AG08395 (cell line): ENCODE measurements around the gene THAP3.
"Not testable (repeated sequence)": the region's sequence is repeated elsewhere in the genome, so short reads cannot be mapped to it uniquely, and the experiment has no call there.

Source experiments
- DNase-seq: peaks from one replicate; pipeline ENCODE4 v3.0.0; 2012; ENCODE audit warnings: mixed read lengths, low spot score

THAP3 gene

DNA sequence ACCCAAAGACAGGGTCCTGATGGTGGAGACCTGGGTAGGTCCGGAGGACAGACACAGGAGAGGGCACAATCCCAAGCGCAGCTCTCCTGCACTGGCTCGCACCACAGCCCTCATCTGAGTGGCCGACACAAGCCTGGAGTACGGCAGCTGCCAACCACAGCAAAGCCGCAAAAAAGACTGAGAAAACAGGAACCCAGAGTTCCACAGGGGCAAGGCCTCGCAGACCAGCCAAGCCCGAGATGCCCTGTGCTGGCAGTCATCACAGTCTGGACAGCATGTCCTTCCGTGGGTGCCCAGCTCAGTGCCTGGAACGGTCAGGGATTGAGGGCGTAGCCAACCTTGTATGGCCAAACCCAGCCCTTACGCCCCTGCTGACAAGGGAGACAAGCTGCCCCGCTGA is 33.4 kb upstream of the THAP3 start:
- no peak for DNase-seq

DNA sequence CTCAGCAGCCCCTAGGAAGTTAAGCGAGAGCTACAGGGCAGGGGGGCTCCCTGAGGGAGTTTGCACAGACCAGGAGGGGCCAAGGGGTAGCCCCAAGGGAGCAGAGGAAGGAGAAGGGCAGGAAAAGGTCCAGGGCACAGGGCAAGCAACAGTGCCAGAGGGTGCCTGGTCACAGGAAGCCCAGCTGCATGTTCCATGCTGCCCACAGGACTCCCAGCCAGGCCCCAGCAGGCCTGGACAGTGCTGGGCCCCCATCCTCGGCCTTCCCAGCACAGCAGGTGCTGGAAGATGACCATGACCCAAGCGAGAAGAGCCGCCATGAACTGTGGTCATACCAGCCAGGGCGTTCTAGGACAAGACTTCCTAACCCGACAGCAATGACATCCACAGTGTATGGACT is 33.0 kb upstream of the THAP3 start:
- no peak for DNase-seq

DNA sequence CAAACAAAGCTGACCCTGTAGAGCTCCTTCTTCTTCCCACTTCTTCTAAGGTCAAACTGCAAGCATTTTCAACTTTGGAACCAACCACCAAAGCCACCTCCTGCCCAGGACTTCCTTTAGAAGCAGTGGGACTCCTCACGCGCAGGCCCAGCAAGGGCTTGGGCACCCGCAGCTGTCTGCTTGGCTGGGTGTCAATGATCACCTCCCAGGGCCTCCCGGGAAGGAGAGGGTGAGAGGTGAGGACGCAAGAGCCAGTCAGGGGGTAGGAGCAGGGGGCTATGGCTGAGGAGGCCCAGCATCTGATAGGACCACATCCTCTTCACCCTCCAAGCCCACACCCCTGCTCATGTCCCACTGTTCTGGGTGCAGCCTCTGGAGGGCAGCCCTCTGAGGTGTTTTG is 32.2 kb upstream of the THAP3 start:
- no peak for DNase-seq

DNA sequence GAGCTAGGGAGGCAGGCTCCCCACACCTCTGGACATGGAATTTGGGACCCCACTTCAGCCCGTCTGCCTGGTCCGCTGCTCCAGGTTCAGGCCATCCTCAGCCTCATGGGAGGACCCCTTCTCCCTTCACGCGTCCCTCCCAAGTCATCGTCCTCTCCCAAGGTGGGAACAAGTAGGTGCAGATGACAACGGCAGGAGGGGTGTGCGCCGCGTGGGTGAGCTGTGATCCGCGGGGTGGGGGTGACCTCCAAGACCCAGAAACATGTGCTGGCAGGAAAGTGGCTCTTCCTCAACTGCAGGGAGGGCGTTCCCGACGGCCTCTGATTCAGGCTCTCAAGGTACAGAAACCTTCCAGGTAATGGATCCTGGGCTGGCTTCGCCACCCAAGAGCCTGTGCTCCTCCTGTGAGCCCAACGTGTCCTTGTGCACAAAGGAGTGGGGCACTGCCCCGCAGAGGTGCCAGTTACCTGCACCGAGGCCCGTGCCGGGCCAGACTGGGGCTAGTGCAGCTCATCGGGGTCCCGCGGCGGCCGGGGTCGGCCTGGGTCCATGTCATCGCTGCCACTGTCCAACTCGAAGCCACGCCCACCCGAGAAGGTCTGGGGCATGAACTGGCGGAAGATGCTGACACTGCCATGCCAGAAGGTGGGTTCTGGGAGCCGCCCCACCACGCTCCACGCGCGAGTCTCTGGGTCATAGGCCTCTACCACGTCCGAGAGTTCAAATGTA is 31.6 kb upstream of the THAP3 start:
- no peak for DNase-seq

DNA sequence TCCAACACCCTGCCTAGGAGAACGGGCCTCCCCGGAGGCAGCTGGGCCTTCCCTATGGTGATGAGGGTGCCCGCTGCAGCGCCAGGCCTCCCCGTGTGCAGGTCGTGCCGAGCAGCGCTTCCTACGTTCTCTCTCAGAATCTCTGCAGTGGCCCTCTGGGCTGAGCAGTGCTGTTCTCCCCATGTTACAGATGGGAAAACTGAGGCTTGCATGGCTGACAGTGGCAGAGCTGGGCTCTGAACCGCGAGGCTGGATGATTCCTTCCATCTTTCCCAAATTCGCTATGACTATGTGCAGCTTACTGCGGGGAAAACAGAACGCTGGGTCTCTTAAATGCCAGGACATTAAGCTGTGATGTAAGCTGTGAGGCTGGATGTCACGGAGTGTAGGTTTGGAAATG is 30.9 kb upstream of the THAP3 start:
- DNase-seq, result no peak

GRCh38 chr1:6594977-6595740 is 29.5 kb upstream of the THAP3 start:
- no peak for DNase-seq

GRCh38 chr1:6596351-6596750 is 28.3 kb upstream of the THAP3 start:
- no peak for DNase-seq

GRCh38 chr1:6596886-6597776 is 27.5 kb upstream of the THAP3 start:
- DNase-seq, result no peak

DNA sequence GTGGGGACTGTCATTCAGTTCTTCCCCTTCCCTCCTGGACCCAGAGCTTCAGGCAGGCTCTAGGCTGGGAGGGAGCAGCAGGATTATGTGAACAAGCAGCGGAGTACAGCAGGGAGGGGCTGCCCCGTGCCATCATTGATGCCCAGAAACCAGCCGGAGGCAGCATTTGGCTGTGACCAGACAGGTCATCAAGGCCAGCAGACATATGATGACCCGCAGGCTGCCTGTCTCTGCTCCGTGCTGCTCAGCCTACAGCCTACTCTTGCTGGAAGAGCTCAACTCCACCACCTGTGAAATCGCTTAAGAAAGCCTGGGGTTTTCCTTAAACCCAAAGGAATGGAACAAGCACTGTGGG is 26.9 kb upstream of the THAP3 start:
- no peak for DNase-seq

GRCh38 chr1:6599141-6599975 is 25.3 kb upstream of the THAP3 start:
- no peak for DNase-seq

DNA sequence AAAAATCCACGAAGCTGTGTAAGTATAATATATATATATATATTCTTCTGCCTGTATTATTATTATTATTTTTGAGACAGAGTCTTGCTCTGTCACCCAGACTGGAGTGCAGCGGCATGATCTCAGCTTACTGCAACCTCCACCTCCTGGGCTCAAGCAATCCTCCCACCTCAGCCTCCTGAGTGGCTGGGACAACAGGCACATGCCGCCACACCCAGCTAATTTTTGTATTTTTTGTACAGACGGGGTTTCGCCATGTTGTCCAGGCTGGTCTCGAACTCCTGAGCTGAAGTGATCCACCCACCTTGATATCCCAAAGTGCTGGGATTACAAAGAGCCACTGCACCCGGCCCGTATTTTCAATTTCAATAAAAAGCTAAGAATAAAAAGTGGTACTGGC is 24.7 kb upstream of the THAP3 start:
- DNase-seq, result not testable (repeated sequence)

GRCh38 chr1:6600410-6601048 is 24.1 kb upstream of the THAP3 start:
- DNase-seq, result no peak

DNA sequence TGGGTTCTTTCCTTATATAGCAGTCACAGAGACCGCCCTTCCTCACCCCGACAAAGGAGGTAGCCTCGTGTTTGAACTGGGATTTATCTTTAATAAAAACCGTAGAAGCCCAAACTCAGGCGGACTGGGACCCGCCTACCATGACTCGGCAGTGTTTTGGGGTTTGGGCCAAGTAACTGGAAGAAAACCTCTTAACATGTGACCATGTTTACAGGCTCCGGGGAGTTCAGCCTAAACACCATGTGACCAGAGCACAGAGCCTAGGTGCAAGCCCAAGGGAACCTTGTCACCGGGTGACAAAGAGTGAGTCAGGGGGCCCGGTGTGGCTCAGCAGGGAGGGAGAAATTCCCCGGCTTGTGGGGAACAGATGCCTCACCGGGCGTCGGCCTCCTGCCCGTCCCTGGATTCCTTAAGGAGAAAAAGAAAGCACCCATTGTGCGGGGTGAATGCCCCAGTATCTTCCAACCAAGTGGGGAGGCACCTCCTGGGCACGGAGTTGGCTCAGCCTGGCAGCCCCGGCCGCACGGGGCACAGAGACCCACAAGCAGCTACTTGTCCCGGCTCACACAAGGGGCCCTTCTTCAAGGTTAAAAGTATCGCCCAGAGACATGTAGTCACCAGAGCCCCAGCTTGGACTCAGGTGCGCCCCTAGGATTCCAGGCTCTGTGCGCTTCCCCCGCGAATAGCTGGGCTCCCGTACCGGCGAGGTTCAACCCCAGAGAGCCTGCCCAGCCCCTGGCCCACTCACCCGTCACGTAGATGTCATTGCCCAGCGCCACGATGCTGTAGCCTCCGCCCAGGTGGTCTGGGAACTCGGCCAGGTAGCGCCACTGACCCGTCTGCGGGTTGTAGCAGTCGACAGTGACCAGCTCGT is 23.4 kb upstream of the THAP3 start:
- peak; percentile 92 for DNase-seq

DNA sequence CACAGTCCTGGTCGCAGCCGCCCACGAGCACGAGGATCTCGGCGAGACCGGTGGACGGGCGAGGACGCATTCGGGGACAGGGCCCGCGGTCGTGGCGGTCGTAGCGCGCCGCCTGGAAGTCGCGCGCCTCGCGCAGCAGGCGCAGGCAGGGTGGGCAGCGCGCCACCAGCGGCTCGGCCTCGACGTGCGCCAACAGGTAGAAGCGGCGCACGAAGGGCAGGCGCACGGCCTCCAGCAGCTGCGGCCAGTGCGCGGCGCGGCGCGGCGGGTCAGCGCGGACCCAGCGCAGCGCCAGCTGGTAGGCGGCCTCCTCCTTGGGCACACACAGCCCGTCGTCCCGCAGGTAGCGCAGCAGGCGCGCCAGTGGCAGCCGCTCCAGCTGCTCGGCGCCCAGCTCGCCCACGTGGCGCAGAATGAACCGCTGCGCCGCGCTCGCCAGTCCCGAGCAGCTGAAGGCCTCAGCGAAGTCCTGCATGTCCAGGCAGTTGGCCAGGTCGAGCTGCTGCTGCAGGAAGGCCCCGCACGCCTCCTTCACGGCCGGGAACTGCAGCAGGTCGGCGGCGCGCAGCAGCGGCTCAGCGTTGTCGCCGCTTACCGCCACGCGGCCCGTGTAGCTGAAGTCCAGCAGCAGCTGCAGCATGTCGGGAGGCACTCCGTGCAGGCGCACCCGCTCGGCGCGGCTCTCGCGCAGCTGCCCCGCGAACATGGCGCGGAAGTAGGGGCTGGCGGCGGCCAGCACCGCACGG is 22.6 kb upstream of the THAP3 start:
- DNase-seq, result no peak

DNA sequence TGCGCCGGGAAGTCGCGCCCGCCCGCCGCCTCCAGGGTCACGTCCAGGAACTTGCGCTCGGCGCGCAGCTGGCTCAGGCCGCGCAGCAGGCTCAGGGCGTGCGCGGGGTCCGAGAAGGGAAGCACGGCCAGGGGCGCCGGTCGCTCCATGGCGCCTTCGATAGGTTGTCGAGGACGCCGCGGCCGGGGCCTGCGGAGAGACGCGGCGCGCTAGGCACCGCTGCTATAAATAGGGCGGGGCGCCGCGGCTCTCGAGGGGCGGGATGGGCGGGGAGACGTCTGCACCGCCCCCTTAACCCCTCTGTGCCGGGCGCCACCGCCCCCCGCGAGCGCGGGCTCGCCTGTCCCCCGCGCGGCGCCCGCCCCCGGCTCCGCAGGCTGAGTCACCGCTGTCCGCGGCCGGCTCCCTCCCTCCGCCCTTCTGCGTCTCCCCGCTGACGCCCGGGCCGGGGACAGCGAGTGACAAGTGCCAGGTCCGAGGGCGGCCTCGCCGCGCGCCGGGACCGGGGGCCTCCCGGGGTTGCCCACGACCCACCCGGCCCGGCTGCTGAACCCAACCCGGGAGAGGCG is 21.9 kb upstream of the THAP3 start, which contains the start of gene KLHL21:
Gene KLHL21, minus strand, starts transcription at position 201 of the 569 bp plus-strand sequence. Its CDS starts 52 bp downstream, at position 149.
- DNase-seq, result peak; percentile 94

GRCh38 chr1:6603238-6603914 is 21.3 kb upstream of the THAP3 start:
- peak; percentile 37 for DNase-seq

- DNase-seq, result peak; percentile 83
These were observed 20.6 kb upstream of the THAP3 start for GRCh38 chr1:6603915-6604558.
